Stimulated activated CD8-positive, alpha-beta memory T cell treated with anti-CD3 and anti-CD28 coated beads, Interleukin-15, amount 100 ng/mL, for 48 hours (primary cell): Measurements from ENCODE around the gene P2RY6.

Experiments used
- DNase-seq, 2 donors: peaks; one replicate each; pipeline ENCODE4 v3.0.0-alpha.2; 2020; ENCODE audit warnings: low read depth in 2 of 2

The P2RY6 gene

GRCh38 chr11:73316422-73316821, 44.3 kb downstream of the P2RY6 start:
- DNase-seq: no peak

- no peak for DNase-seq
Measured at GRCh38 chr11:73317373-73317772, 45.2 kb downstream of the P2RY6 start.

GRCh38 chr11:73317803-73318202, 45.7 kb downstream of the P2RY6 start:
- no peak for DNase-seq

GRCh38 chr11:73318501-73319011, 46.4 kb downstream of the P2RY6 start:
- DNase-seq: no peak

- DNase-seq: no peak
Measured at GRCh38 chr11:73320763-73321603, 48.8 kb downstream of the P2RY6 start.

- DNase-seq: no peak
Measured at GRCh38 chr11:73321604-73322381, 49.7 kb downstream of the P2RY6 start.

GRCh38 chr11:73322382-73323306, 50.5 kb downstream of the P2RY6 start:
- no peak for DNase-seq

- DNase-seq: no peak
Measured at GRCh38 chr11:73323464-73323863, 51.3 kb downstream of the P2RY6 start.

GRCh38 chr11:73324116-73324515, 52.0 kb downstream of the P2RY6 start:
- DNase-seq: no peak

GRCh38 chr11:73324665-73325035, 52.5 kb downstream of the P2RY6 start:
- no peak for DNase-seq

GRCh38 chr11:73325036-73325981, 53.2 kb downstream of the P2RY6 start:
- no peak for DNase-seq

- peak in 1 of 2 donors; percentile 19 for DNase-seq
Measured at GRCh38 chr11:73326929-73327811, 55.0 kb downstream of the P2RY6 start.

GRCh38 chr11:73327812-73328364, 55.8 kb downstream of the P2RY6 start:
- no peak for DNase-seq

- no peak for DNase-seq
Measured at GRCh38 chr11:73330569-73331093, 58.5 kb downstream of the P2RY6 start.

GRCh38 chr11:73331138-73331916, 59.2 kb downstream of the P2RY6 start:
- no peak for DNase-seq

GRCh38 chr11:73333173-73333572, 61.0 kb downstream of the P2RY6 start:
- no peak for DNase-seq

GRCh38 chr11:73333640-73334383, 61.7 kb downstream of the P2RY6 start:
- no peak for DNase-seq
